ENCODE results near the gene CDKN1C. TPM values are rescaled to one million over a fixed set of nuclear protein-coding genes. Genes with fewer than 3 reads are reported as not detected.

The CDKN1C gene
- total and polyA plus RNA-seq, 2 of the 8 experiments (the other 6 are each of a cell fraction or from before 2014, with no cell fraction given) = 12.8 to 14.1 TPM

- Histone ChIP-seq H3K79me1 (ENCODE audit: low read depth, low read length) (no peaks in the 10 kb centered on the region), H2AFZ (ENCODE audit: low read length) (no peak overlapping the region), H3K27ac (ENCODE audit: low read depth, low read length) (no peak overlapping the region), H3K4me3 (ENCODE audit: extremely low read depth in 1 of 4, insufficient read depth in 2 of 4, low read depth in 3 of 4, low read length in 4 of 4) (no peak overlapping the region), H2BK15ac (ENCODE audit: low read length) (no peak overlapping the region), H4K20me1 (replicated peaks in 1 of 2; ENCODE audit: control insufficient read depth in 1 of 2, insufficient read depth in 2 of 2, low read length in 2 of 2) (peaks cover 6 to 7% of the 10 kb centered on the region in 2 experiments), H4K91ac (replicated peaks; ENCODE audit: insufficient read length, low read length) (no peak overlapping the region), H2BK12ac (ENCODE audit: low read depth, low read length) (peak overlapping the region; percentile 77; the same call in 1 of the 2 replicates), H3K4me1 (replicated peaks in 1 of 4; ENCODE audit: control insufficient read depth in 3 of 4, insufficient read depth in 4 of 4, low read length in 3 of 4) (peaks cover 0 to 41% (median 32%) of the 10 kb centered on the region in 4 experiments; a peak in 6 of 7 replicates), H3K4me2 (ENCODE audit: insufficient read depth in 1 of 2, low read depth in 2 of 2, low read length in 2 of 2) (peak overlapping the region; percentile 21 to 62; a peak in 1 of 4 replicates), H2BK120ac (replicated peaks; ENCODE audit: low read depth, low read length) (no peak overlapping the region), H2BK5ac (ENCODE audit: low read depth, low read length) (peak overlapping the region; percentile 60; the same call in 1 of the 2 replicates), H3K36me3 (ENCODE audit: control insufficient read depth in 2 of 4, insufficient read depth in 4 of 4, low read length in 3 of 4) (peaks cover 0 to 4% (median 0%) of the 10 kb centered on the region in 4 experiments; a peak in 1 of 8 replicates), H3K27me3 (replicated peaks in 1 of 4; ENCODE audit: control insufficient read depth in 3 of 4, extremely low read depth in 1 of 4, insufficient read depth in 3 of 4, low read length in 3 of 4) (peaks cover 2 to 66% (median 40%) of the 10 kb centered on the region in 4 experiments), H2AK5ac (ENCODE audit: low read depth, low read length) (peak overlapping the region; percentile 70), H3K9me3 (ENCODE audit: insufficient read depth in 2 of 2, low read depth in 1 of 2, low read length in 1 of 2) (no peaks in the 10 kb centered on the region), H3K23me2 (ENCODE audit: low read depth, low read length) (peaks cover 12% of the 10 kb centered on the region; the same call in 1 of the 2 replicates), H3K79me2 (ENCODE audit: control insufficient read depth in 1 of 2, insufficient read depth in 2 of 2, low read length in 2 of 2) (no peaks in the 10 kb centered on the region), H3K23ac (ENCODE audit: insufficient read length) (no peak overlapping the region), H3K18ac (ENCODE audit: extremely low read depth, low read length) (peak overlapping the region; percentile 4; the same call in 1 of the 2 replicates), H4K5ac (ENCODE audit: insufficient read length, low read depth, low read length) (no peak overlapping the region), H3K56ac (replicated peaks; ENCODE audit: insufficient read length, low read depth, low read length) (no peak overlapping the region), H4K8ac (ENCODE audit: extremely low read depth, insufficient read depth, low read length) (no peak overlapping the region), H3K9ac (replicated peaks in 1 of 4; ENCODE audit: extremely low read depth in 1 of 4, low read depth in 3 of 4, low read length in 3 of 4) (no peak overlapping the region), H3K14ac (ENCODE audit: insufficient read length) (no peak overlapping the region), H2BK20ac (ENCODE audit: low read length) (peak overlapping the region; percentile 55; the same call in 1 of the 2 replicates), H3K4ac (replicated peaks; ENCODE audit: insufficient read length, low read depth, low read length) (no peak overlapping the region)
- TF ChIP-seq EZH2 (IDR thresholded peaks at IDR 0.05; ENCODE audit: low read depth, low read length, severe bottlenecking) (peak; percentile 27), TAF1 (IDR thresholded peaks at IDR 0.05; ENCODE audit: low read depth, low read length) (no peak)
- FAIRE-seq = no peak
- ChIA-PET CTCF (ENCODE audit: partially characterized antibody) (interaction anchor here (0.7 to 13.5 kb wide), 38 partner anchors 8 to 465 kb away, joined by 3 to 521 read pairs (median 6); partner anchors contain the start of gene PHLDA2), POLR2A (ENCODE audit: partially characterized antibody) (interaction anchor here (0.9 to 3.0 kb wide), 4 partner anchors 43 to 353 kb away, joined by 3 to 18 read pairs (median 6); no protein-coding TSS in a partner anchor)
- no peak for DNase-seq (ENCODE audit: low read depth in 1 of 2, low spot score in 2 of 2)
- 90% methylated on average over 5 of the region's 5 CpGs; no CpG with 5 or more reads in 1 of the 2 experiments for WGBS, 2 experiments (ENCODE audit: extremely low coverage in 1 of 2, insufficient coverage in 1 of 2, insufficient read length in 1 of 2, insufficient replicate concordance in 2 of 2, low coverage in 1 of 2, low lambda C conversion rate in 2 of 2, missing lambda C conversion rate in 1 of 2)
These were observed 1.4 kb upstream of the CDKN1C start for GRCh38 chr11:2886936-2887335.

Measured in H1 (cell line).